Left ventricle myocardium superior (tissue), 1 donor: ENCODE measurements around the gene NR2F1-AS1. TPM values are rescaled to one million over a fixed set of nuclear protein-coding genes. Genes with fewer than 3 reads are reported as not detected.

ENCODE experiments used
- ATAC-seq: fragments of 200-7000 bp; cut with Tn5 transposase; one replicate; pipeline ENCODE4 v1.9.1; 2020; ENCODE audit warnings: mild to moderate bottlenecking, moderate library complexity
- DNase-seq: peaks from one replicate; pipeline ENCODE4 v3.0.0-alpha.2; 2020
- intact Hi-C: fragments of 100-400 bp; cut with micrococcal nuclease; formaldehyde crosslinking; loops from one replicate; pipeline ENCODE4 v1.11.0; 2022
- total RNA-seq: library from RNA; stranded (reverse); fragmentation: NEBNext Ultra II Directional; extraction: Animal tissue kit (Norgen Biotek cat#: 25700); gene quantifications from one replicate; pipeline ENCODE4 v1.2.1, GENCODE V29; 2021
- donor health status: DM: no; HTN: yes; CAD: no; lungs with severe emphysema.

The NR2F1-AS1 gene
- total RNA-seq, 1 donor from 2014 or later, result 0.57 TPM

- intact Hi-C loops, result loop anchor here (5.0 kb wide), 1 partner anchor 197 kb away; no protein-coding TSS in a partner anchor
- no peak for ATAC-seq
- no peak for DNase-seq
Observed at GRCh38 chr5:93604644-93605515, 23.9 kb upstream of the NR2F1-AS1 start.

GRCh38 chr5:93603793-93604643, 23.0 kb upstream of the NR2F1-AS1 start:
- no peak for ATAC-seq
- intact Hi-C loops, result no loop called here
- DNase-seq, result no peak

GRCh38 chr5:93603078-93603792, 22.2 kb upstream of the NR2F1-AS1 start:
- intact Hi-C loops, result no loop called here
- DNase-seq, result no peak

GRCh38 chr5:93602241-93603077, 21.4 kb upstream of the NR2F1-AS1 start:
- intact Hi-C loops, result no loop called here
- DNase-seq, result no peak
- no peak for ATAC-seq

More at GRCh38 chr5:93603078-93603792, 22.2 kb upstream of the NR2F1-AS1 start:
- no peak for ATAC-seq

GRCh38 chr5:93601802-93602155, 20.8 kb upstream of the NR2F1-AS1 start:
- ATAC-seq, result no peak
- DNase-seq, result no peak
- intact Hi-C loops, result no loop called here

- DNase-seq (no peak), ATAC-seq (no peak)
- intact Hi-C loops, result no loop called here
Observed at GRCh38 chr5:93601071-93601801, 20.2 kb upstream of the NR2F1-AS1 start.

GRCh38 chr5:93600409-93601070, 19.5 kb upstream of the NR2F1-AS1 start:
- intact Hi-C loops, result no loop called here
- ATAC-seq (no peak), DNase-seq (no peak)

GRCh38 chr5:93599399-93600120, 18.5 kb upstream of the NR2F1-AS1 start:
- ATAC-seq (no peak), DNase-seq (no peak)
- intact Hi-C loops, result no loop called here

- no peak for ATAC-seq
- DNase-seq, result no peak
- intact Hi-C loops, result no loop called here
Observed at GRCh38 chr5:93599001-93599379, 18.0 kb upstream of the NR2F1-AS1 start.

GRCh38 chr5:93598091-93599000, 17.3 kb upstream of the NR2F1-AS1 start:
- ATAC-seq (no peak), DNase-seq (no peak)
- intact Hi-C loops, result no loop called here

GRCh38 chr5:93596676-93597490, 15.9 kb upstream of the NR2F1-AS1 start:
- intact Hi-C loops, result no loop called here
- no peak for DNase-seq

GRCh38 chr5:93596310-93596675, 15.3 kb upstream of the NR2F1-AS1 start:
- ATAC-seq, result no peak
- intact Hi-C loops, result no loop called here
- DNase-seq, result no peak

More at GRCh38 chr5:93596676-93597490, 15.9 kb upstream of the NR2F1-AS1 start:
- no peak for ATAC-seq

- ATAC-seq, result no peak
- no peak for DNase-seq
- intact Hi-C loops, result no loop called here
Observed at GRCh38 chr5:93595420-93596147, 14.6 kb upstream of the NR2F1-AS1 start.

- DNase-seq (no peak), ATAC-seq (no peak)
- intact Hi-C loops, result no loop called here
Observed at GRCh38 chr5:93594591-93595419, 13.8 kb upstream of the NR2F1-AS1 start.
